ENCODE results near the gene TSSK6. TPM values are rescaled to one million over a fixed set of nuclear protein-coding genes. Genes with fewer than 3 reads are reported as not detected.

TSSK6 gene
- total RNA-seq, 2 experiments from 2014 or later, result 5.8 to 6.5 TPM

- DNase-seq (no peak), ATAC-seq (ENCODE audit: low read depth) (no peak)
- peaks cover 10% of the 10 kb centered on the region for H3K36me3 Mint-ChIP-seq
- peaks cover 34% of the 10 kb centered on the region for H3K4me1 Mint-ChIP-seq
- H3K4me3 Mint-ChIP-seq, result no peak overlapping the region
- no peaks in the 10 kb centered on the region for H3K27me3 Mint-ChIP-seq
- H3K27ac Mint-ChIP-seq, result no peak overlapping the region
- POLR2A ChIA-PET, result interaction anchor here (0.9 to 4.1 kb wide), 5 partner anchors 14 to 126 kb away, joined by 3 to 50 read pairs (median 11); partner anchors contain the start of genes NDUFA13 and TSSK6
- no peaks in the 10 kb centered on the region for H3K9me3 Mint-ChIP-seq
These were observed 23.9 kb downstream of the TSSK6 start for GRCh38 chr19:19491321-19492025.

- POLR2A ChIA-PET, result interaction anchor here (0.6 to 4.1 kb wide), 13 partner anchors 26 to 171 kb away, joined by 3 to 50 read pairs (median 5); partner anchors contain the start of genes GATAD2A, MAU2, NDUFA13 and TSSK6
- peak overlapping the region; percentile 99 for H3K27ac Mint-ChIP-seq
- H3K4me3 Mint-ChIP-seq, result peak overlapping the region; percentile 73
- H3K36me3 Mint-ChIP-seq, result peaks cover 7% of the 10 kb centered on the region
- peak; percentile 11 for ATAC-seq (ENCODE audit: low read depth)
- H3K9me3 Mint-ChIP-seq, result no peaks in the 10 kb centered on the region
- no peaks in the 10 kb centered on the region for H3K27me3 Mint-ChIP-seq
- H3K4me1 Mint-ChIP-seq, result peaks cover 35% of the 10 kb centered on the region
- peak; percentile 75 for DNase-seq
These were observed 25.0 kb downstream of the TSSK6 start for GRCh38 chr19:19490214-19490968.

- Mint-ChIP-seq H3K4me1 (peaks cover 36% of the 10 kb centered on the region), H3K36me3 (peaks cover 4% of the 10 kb centered on the region), H3K27ac (peak overlapping the region; percentile 99), H3K4me3 (peak overlapping the region; percentile 73), H3K27me3 (no peaks in the 10 kb centered on the region), H3K9me3 (no peaks in the 10 kb centered on the region)
- no peak for DNase-seq
- ATAC-seq (ENCODE audit: low read depth), result peak; percentile 0
- POLR2A ChIA-PET, result interaction anchor here (0.6 to 4.1 kb wide), 13 partner anchors 26 to 171 kb away, joined by 3 to 50 read pairs (median 5); partner anchors contain the start of genes GATAD2A, MAU2, NDUFA13 and TSSK6
These were observed 25.5 kb downstream of the TSSK6 start for GRCh38 chr19:19489804-19490204.

- no peaks in the 10 kb centered on the region for H3K36me3 Mint-ChIP-seq
- H3K4me3 Mint-ChIP-seq, result peak overlapping the region; percentile 73
- peaks cover 36% of the 10 kb centered on the region for H3K4me1 Mint-ChIP-seq
- DNase-seq (peak; percentile 87), ATAC-seq (ENCODE audit: low read depth) (peak; percentile 93)
- H3K27ac Mint-ChIP-seq, result peak overlapping the region; percentile 99
- POLR2A ChIA-PET, result interaction anchor here (0.5 to 4.1 kb wide), 14 partner anchors 27 to 163 kb away, joined by 3 to 50 read pairs (median 4); partner anchors contain the start of genes GATAD2A, NDUFA13 and TSSK6
- H3K27me3 Mint-ChIP-seq, result no peaks in the 10 kb centered on the region
- H3K9me3 Mint-ChIP-seq, result no peaks in the 10 kb centered on the region
These were observed 26.3 kb downstream of the TSSK6 start for GRCh38 chr19:19488875-19489690.

GRCh38 chr19:19487950-19488874 is 27.1 kb downstream of the TSSK6 start:
- no peaks in the 10 kb centered on the region for H3K9me3 Mint-ChIP-seq
- H3K36me3 Mint-ChIP-seq, result peaks cover 2% of the 10 kb centered on the region
- H3K27me3 Mint-ChIP-seq, result no peaks in the 10 kb centered on the region
- peak overlapping the region; percentile 73 for H3K4me3 Mint-ChIP-seq
- DNase-seq, result no peak
- H3K27ac Mint-ChIP-seq, result peak overlapping the region; percentile 99
- peaks cover 37% of the 10 kb centered on the region for H3K4me1 Mint-ChIP-seq
- POLR2A ChIA-PET, result interaction anchor here (0.5 to 4.1 kb wide), 14 partner anchors 28 to 235 kb away, joined by 3 to 50 read pairs (median 4); partner anchors contain the start of genes GATAD2A, NDUFA13 and TSSK6
- no peak for ATAC-seq (ENCODE audit: low read depth)

- POLR2A ChIA-PET, result interaction anchor here (0.9 to 4.1 kb wide), 4 partner anchors 12 to 122 kb away, joined by 3 to 50 read pairs (median 4); partner anchors contain the start of gene GATAD2A
- DNase-seq, result no peak
- no peak for ATAC-seq (ENCODE audit: low read depth)
- Mint-ChIP-seq H3K4me3 (peak overlapping the region; percentile 73), H3K4me1 (peaks cover 43% of the 10 kb centered on the region), H3K36me3 (peaks cover 4% of the 10 kb centered on the region), H3K9me3 (no peaks in the 10 kb centered on the region), H3K27ac (peak overlapping the region; percentile 99), H3K27me3 (no peaks in the 10 kb centered on the region)
These were observed 28.0 kb downstream of the TSSK6 start for GRCh38 chr19:19487077-19487949.

- POLR2A ChIA-PET, result interaction anchor here (0.9 to 1.1 kb wide), 2 partner anchors 11 to 122 kb away, joined by 3 read pairs; no protein-coding TSS in a partner anchor
- no peaks in the 10 kb centered on the region for H3K9me3 Mint-ChIP-seq
- ATAC-seq (ENCODE audit: low read depth) (no peak), DNase-seq (no peak)
- H3K4me1 Mint-ChIP-seq, result peaks cover 46% of the 10 kb centered on the region
- H3K27ac Mint-ChIP-seq, result peak overlapping the region; percentile 70
- no peak overlapping the region for H3K4me3 Mint-ChIP-seq
- H3K27me3 Mint-ChIP-seq, result no peaks in the 10 kb centered on the region
- H3K36me3 Mint-ChIP-seq, result peaks cover 4% of the 10 kb centered on the region
These were observed 28.8 kb downstream of the TSSK6 start for GRCh38 chr19:19486343-19487076.

- ATAC-seq (ENCODE audit: low read depth) (no peak), DNase-seq (no peak)
- H3K27ac Mint-ChIP-seq, result peak overlapping the region; percentile 81
These were observed 29.4 kb downstream of the TSSK6 start for GRCh38 chr19:19485998-19486290.

GRCh38 chr19:19485161-19485997 is 30.0 kb downstream of the TSSK6 start:
- Mint-ChIP-seq H3K36me3 (peaks cover 4% of the 10 kb centered on the region), H3K4me3 (no peak overlapping the region), H3K4me1 (peaks cover 49% of the 10 kb centered on the region), H3K9me3 (no peaks in the 10 kb centered on the region), H3K27ac (peak overlapping the region; percentile 81), H3K27me3 (no peaks in the 10 kb centered on the region)
- POLR2A ChIA-PET, result interaction anchor here (0.5 kb wide), 1 partner anchor 70 kb away, joined by 3 read pairs; no protein-coding TSS in a partner anchor
- ATAC-seq (ENCODE audit: low read depth) (no peak), DNase-seq (no peak)

More at GRCh38 chr19:19485998-19486290, 29.4 kb downstream of the TSSK6 start:
- Mint-ChIP-seq H3K9me3 (no peaks in the 10 kb centered on the region), H3K4me1 (peaks cover 49% of the 10 kb centered on the region), H3K4me3 (no peak overlapping the region), H3K27me3 (no peaks in the 10 kb centered on the region), H3K36me3 (peaks cover 4% of the 10 kb centered on the region)
- POLR2A ChIA-PET, result no interaction called here
